Measurements from ENCODE around the gene OR2F1. TPM values are rescaled to one million over a fixed set of nuclear protein-coding genes. Genes with fewer than 3 reads are reported as not detected.

OR2F1 gene
- polyA plus RNA-seq, 4 donors, result 0.04 to 0.33 (median 0.12) TPM

DNA sequence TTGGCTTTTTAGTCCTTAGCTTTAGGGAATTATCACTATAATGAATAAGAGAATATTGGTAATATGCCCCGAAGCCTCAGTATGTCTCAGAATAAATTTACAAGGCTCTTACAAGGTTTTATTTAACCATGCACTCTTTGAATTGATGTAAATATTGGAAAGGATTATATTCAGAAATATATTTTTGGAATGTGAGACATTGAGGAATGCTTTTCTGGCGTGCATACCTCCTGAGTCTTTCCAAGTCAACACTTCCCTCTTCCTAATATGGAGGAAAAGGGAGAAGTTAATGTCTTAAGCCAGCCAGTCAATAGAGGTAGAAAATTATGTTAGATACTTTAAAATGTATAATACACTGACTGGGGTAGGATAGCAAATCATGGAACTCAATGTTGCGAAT, 1.2 kb upstream of the OR2F1 start:
- DNase-seq (ENCODE audit: low read depth in 4 of 4, low spot score in 2 of 4), result no peak

DNA sequence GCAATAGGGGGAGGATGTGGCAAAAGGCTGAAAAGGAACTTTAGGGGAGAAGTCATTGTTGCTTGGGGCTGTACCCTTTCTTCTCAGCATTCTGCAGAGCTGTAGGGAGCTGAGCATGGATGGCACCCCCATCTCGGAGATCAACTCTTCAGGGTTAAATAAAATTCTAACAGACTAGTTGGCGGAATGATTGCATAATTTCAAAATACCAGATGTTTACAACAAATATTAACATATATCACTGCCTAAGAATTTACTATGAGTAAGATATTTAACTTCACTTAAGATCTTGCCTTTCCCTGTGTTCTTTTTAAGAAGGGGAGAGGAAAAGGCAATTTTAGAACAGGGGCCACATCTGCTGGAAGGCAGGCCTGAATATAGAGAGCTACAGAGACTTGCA, 509 bp upstream of the OR2F1 start:
- DNase-seq (ENCODE audit: low read depth in 4 of 4, low spot score in 2 of 4), result no peak

DNA sequence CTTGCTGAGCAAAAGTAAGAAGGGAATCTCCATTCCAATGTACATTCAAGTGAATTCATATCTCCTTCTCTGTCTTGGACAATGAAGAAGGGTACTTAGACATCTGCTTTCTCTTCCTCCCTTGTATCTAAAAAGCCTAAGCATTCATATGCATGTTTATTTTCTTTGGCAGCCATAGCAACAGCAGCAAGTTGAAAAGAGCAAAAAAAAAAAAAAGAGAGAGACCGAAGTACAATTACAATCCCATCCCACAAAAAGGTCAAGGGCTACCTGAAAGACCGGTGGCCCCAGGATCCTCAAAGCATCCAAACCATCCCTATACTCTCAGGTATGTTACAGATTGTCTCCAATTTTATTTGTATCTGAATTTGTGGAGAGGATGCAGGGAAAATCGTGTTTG, 4.1 kb downstream of the OR2F1 start:
- no peak for DNase-seq (ENCODE audit: low read depth in 4 of 4, low spot score in 2 of 4)

DNA sequence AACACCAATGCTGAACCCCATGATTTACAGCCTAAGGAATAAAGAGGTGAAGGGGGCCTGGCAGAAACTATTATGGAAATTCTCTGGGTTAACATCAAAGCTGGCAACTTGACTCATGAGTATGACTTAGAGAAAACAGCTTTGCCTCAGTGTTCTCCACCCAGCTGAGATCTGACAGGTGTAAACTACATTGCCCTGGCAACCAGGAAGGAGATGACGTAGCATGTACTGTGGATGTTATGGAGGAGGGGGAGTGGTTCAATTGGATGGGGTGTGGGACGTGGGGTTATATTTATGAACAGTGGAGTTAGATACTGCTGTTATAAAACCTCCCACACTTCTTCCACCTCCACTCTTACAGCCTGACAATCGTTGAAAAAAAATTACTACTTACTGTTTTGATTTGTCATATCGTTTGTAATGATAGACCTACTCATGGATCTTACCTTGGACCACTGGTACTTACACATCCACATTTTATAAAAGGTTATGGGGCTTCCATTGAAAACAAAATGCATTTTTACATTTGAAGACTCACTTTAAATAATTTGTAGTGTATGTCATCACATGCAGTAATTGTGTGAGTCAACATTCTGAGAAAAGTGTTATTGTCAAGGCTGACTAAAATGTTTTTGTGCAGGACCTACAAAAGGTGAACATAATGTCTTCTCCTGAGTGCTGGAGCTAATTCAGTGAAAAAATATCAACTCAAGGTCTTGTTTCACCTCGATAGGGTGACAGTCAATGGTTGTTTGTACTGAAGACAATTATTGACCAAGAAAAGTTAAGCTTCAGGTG, 6.4 kb downstream of the OR2F1 start:
- no peak for DNase-seq (ENCODE audit: low read depth in 4 of 4, low spot score in 2 of 4)

DNA sequence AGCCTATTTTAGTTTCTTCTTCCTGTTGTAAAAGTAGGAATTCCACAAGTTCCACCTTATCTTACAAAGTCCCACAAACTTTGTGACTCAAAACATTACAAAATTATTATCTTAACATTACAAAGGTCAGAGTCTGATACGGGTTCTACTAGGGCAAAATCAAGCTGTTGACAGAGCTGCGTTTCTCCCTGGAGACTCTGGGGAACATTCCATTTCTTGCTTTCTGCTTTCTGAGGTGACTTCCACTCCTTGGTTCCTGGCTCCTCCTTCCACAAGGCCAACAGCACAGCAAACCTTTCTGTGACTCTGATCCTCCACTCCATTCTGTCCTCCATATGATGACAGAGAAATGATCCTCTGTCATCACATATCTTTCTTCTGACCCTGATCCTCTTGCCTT, 10.6 kb downstream of the OR2F1 start:
- no peak for DNase-seq (ENCODE audit: low read depth in 4 of 4, low spot score in 2 of 4)

DNA sequence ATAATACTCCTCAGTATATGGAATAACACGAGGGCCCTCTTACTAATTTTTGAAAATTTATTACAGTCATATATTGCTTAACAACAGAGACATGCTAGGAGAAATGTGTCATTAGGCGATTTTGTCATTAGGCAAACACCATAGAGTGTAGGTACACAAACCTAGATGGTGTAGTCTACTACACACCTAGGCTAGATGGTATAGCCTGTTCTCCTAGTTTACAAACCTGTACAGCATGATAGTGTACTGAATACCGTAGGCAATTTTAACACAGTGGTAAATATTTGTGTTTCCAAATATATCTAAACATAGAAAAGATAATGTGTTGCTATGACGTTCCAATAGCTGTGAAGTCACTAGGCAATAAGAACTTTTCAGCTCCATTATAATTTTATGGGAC, 12.8 kb downstream of the OR2F1 start:
- DNase-seq (ENCODE audit: low read depth in 4 of 4, low spot score in 2 of 4), result no peak

DNA sequence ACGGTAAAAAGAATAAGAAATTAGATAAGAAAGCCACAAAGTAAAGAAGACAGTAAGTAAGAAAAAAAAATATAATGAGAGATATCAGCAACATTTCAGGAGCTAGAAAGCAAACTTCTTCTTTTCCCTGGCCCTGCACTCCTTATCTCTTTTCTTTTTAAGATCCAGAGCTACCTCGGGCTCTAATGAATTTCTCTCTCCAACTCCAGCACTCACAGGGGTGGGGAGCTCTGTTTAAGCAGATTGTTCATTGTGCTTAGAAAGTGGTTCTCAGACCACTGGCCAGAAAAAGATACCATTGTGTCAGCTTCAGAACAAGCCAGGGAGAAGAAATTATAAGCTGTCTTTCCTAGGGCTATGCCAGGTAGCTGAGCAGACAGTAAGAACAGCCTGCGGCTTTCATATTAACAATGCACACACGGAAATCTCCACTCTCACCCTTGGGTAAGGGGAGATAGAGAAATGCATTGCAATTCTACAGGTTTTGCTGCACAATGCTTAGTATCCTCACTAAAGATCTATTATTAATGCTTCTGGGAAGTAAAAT, 19.3 kb downstream of the OR2F1 start:
- DNase-seq (ENCODE audit: low read depth in 4 of 4, low spot score in 2 of 4), result no peak

DNA sequence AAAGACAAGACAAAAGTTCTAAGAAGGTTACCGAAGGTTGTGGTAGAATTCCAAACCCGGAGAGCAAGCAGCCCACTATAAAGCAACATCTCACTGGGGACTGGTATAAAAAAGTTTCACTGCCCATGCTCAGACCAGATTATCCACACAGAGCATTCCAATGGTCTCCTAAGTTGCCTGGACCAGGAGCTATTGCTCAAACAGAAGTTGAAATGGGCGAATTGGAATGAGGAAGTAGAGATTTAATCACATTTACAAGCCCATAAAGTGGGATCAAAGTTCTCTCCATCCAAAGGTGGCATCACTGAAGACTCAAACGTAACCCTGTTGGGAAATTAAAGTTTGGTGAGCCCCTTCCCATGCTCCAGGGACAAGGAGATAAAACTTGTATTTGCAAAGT, 19.8 kb downstream of the OR2F1 start:
- no peak for DNase-seq (ENCODE audit: low read depth in 4 of 4, low spot score in 2 of 4)

DNA sequence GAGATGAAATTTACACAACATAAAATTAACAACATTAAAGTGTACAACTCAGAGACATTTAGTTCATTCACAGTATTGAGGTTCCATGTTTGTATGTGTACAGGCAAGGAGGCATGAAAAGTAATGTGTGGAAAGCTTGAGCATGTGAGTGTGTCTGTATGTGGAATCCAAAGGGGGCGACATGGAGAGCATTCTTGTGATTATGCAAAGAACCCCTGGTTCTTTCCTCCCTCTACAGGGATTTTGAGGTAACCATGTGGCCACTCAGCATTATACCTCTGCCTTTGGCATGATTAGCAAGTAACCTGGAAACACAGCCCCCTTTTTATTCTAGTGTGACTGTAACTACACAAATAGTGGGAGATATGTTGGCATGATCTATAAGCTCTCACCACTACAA, 21.0 kb downstream of the OR2F1 start:
- no peak for DNase-seq (ENCODE audit: low read depth in 4 of 4, low spot score in 2 of 4)

DNA sequence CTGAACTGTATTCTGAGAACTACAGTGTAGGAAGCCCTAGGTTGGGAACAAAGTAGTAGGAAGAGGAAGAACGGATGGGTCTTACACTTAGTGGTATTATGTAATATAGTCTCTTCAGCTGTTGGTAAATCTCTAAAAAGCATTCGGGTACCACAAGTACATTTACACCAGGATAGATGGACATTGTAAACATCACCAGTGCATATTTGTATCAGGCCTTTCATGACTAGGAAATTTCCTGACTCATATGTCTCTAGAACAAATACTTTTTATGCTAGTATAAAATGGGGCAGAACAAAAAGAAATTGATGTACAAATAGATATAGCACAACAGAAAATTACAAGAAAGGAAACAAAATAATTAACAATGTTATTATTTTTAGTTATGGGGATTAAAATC, 23.9 kb downstream of the OR2F1 start:
- no peak for DNase-seq (ENCODE audit: low read depth in 4 of 4, low spot score in 2 of 4)

DNA sequence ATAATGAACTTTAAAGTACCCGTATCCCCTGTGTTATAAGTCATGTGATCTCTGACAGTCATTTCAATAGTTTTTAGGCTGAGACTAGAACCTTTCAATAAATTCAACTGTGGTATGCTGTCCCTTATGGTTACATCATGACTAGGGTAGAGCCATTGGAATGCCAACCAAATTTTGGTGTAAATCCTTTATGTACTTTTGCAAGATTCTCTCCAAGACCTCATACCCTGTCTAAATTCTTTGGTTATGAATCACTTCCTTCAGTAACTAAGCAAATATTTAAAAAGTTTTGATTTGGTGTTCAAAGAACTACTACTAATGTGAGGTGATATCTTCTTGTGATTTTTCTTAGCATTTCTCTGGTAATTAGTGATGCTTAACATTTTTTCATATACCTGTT, 24.7 kb downstream of the OR2F1 start:
- DNase-seq (ENCODE audit: low read depth in 4 of 4, low spot score in 2 of 4), result no peak

DNA sequence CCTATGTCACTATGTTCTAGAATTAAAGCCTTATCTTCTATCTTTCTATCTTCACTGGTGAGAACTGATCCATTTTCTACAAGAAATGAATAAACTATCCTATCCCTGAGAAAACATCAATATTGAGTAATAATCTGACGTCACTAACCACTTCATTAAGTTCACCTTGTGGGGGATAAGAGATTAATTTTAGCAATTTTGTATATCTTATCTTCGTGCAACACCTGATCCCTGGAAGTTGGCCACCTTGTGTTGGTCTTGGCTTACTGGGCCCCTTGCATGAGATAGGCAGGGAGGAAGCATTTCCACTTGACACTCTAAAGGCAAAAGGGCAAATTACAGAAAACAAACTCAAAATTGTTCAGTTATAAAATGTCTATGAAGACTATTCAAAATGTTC, 25.4 kb downstream of the OR2F1 start:
- DNase-seq (ENCODE audit: low read depth in 4 of 4, low spot score in 2 of 4), result no peak

DNA sequence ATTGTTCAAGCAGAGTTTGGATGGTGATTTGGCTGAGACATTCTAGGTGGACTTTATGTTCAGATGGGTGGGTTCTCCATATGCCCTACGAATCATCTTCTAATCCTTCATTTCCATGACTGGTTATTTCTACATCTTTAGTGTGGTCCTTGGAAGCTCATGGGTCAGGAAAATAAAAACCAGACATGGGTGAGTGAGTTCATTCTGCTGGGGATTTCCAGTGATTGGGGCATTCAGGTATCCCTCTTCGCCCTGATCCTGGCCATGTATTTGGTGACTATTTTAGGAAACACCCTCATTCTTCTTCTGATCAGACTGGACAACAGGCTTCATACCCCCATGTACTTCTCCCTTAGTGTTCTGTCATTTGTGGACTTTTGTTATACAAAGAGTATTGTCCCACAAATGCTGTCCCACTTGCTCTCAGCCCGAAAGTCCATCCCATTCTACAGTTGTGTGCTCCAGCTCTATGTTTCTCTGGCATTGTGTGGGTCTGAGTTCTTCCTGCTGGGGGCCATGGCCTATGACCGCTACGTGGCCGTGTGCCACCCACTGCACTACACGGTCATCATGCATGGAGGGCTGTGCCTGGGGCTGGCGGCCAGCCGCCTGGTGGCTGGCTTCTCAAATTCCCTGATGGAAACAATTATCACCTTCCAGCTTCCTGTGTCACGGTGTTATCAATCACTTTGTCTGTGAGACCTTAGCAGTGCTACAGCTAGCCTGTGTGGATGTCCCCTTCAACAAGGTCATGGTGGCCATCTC, 26.3 kb downstream of the OR2F1 start:
- no peak for DNase-seq (ENCODE audit: low read depth in 4 of 4, low spot score in 2 of 4)

DNA sequence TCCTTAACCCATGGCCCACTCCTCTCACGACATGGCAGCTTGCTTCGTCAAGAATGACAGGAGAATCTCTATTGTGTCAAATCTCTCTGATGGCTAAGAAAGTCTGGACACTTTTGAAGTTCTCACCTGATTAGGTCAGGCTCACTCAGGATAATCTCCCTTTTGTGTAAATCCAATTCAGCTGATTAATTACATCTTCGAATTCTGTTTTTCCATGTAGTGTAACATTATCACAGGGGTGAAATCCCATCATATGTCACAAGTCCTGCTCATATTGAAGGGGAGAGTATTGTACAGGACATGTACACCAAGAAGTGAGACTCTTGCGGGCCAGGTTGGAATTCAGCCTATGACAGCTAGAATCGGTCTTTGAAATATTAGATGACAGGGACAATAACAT, 29.3 kb downstream of the OR2F1 start:
- DNase-seq (ENCODE audit: low read depth in 4 of 4, low spot score in 2 of 4), result no peak

DNA sequence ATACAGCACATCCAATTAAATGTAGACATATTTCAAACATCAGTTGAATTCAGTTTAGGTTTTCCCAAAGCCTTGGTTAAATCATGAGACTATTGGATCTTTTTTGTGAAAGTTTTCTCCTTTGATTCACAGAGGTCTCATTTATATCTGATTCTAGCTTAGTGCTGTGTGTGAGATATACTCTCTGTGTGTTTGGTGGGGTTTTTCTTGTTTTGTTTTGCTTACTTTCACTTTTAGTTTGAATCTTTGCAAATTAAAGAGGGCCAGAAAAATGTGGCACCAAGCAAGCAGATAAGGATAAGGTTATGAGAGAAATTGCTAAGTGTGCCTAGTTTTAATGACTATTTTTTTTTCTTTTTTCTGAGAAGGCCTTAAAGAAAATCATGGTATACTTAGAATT, 32.9 kb downstream of the OR2F1 start:
- DNase-seq (ENCODE audit: low read depth in 4 of 4, low spot score in 2 of 4), result no peak

DNA sequence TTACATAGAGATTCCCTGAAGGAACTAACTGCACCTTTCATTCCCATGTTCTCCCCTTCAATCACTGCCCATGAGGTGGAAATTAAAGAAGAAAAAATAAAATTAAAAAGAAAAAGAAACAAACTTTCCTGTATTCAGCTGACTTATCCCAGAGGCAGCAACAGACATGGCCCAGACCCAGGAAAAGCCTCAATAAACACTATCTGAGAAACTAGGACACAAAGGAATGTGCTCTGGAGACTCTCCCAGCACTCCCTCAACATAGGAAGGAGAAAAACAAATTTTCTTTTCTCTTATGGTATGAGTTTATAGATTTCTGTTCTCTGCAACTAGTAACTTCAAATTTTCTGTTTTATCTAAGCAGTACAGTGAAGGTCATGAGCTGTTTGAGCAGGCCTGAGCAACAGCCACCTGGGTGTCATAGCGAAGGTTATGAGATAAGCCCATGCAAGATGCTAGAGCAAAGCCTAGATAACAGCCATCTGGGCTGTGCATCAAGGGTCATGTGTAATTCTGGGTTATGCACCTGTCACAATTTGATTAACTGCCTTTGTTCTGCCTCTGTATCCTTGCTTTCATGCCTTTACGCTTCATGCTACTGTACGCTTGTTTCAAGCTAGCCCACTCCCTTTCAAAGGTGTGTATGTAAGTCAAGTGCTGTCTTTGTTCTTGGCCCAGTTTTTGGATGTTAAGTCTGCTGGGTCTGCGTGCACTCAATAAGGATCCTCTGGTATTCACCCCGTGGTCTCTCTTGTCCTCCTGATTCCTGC, 34.5 kb downstream of the OR2F1 start:
- no peak for DNase-seq (ENCODE audit: low read depth in 4 of 4, low spot score in 2 of 4)

DNA sequence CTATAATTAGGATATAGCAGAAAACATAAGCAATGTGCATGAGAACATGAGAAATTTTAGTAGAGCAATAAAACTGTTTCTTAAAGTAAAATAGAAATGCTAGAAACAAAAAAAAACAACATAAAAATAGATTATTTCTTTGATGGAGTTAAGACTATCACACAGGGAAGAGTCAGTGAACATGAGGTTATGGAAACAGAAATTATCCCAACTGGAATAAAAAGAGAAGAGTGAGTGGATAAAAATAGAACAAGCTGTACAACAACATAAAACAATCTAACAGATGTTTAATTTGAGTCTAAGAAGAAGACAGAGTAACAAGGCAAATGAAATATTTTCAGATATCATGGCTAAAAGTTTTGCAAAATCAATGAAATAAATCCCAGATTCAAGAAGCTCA, 38.0 kb downstream of the OR2F1 start:
- DNase-seq (ENCODE audit: low read depth in 4 of 4, low spot score in 2 of 4), result no peak

DNA sequence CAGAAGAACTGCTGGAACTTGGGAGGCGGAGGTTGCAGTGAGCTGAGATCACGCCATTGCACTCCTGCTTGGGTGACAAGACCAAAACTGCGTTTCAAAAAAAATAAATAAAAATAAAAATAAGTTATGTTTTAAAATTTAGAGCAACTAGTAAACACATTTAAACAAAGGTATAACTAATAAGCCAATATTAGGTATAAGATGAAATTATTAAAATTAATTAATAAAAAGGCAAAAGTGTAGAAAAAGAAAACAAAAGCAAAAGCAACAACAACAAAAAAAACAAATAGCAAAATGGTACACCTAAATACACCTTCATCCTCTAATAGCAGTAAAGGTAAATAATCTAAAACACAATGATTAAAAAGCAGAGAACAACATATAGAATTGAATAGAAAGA, 39.3 kb downstream of the OR2F1 start:
- no peak for DNase-seq (ENCODE audit: low read depth in 4 of 4, low spot score in 2 of 4)

DNA sequence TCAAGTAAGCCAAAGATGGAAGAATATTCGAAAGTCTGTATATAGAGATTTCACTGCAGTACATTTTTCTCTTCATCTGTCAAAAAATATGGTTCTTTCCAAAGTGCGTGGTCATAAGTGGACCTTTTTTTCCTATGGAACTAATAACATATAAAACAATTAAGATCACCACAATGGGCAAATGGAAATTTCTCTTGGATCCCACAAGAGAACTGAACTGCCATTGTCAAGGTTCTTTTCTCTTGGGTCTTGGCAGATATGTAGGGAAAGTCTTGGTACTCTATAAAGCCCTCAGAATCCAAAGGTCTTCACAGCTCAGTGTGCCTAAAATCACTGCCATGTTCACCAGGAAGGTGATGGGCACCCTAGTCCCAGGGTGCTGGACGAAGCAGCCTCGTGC, 45.4 kb downstream of the OR2F1 start, which contains the start of gene OR6B1:
Gene OR6B1, plus strand, starts transcription at position 301 of the 400 bp plus-strand sequence. CDS start 3,677 bp downstream, outside the sequence.
- DNase-seq (ENCODE audit: low read depth in 4 of 4, low spot score in 2 of 4), result no peak

DNA sequence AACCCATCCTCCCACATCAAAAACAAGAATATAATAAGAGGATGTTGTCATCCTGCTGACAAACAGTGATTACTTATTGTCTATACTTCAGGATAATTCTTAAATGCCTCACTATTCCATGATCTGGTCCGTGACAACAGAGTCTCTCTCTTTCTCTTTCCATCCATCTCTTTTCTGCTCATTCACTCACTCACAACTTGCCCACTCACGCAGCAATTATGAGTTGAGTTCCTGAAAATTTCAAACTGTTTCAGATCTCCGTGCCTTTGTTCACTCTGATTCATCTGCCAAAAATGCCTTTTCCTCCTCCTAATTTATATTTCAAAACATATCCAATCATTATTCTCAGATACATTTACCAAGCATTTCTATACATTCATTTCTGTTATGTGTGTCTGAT, 46.9 kb downstream of the OR2F1 start:
- DNase-seq (ENCODE audit: low read depth in 4 of 4, low spot score in 2 of 4), result no peak

DNA sequence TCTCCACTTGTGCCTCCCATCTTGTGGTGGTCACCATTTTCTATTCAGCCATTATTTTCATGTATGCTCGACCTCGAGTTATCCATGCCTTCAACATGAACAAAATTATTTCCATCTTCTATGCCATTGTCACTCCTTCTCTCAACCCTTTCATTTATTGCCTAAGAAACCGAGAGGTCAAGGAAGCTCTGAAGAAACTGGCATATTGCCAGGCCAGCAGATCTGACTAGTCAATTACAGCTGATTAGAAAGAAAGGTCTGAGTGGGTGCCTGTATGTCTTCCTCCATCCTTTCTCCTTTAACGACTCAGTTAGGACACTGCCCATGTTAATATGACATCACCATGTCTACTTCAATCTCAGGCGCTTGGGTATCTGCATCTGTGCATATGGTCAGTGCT, 50.1 kb downstream of the OR2F1 start:
- no peak for DNase-seq (ENCODE audit: low read depth in 4 of 4, low spot score in 2 of 4)
